ENCODE results near the gene IL4R. TPM values are rescaled to one million over a fixed set of nuclear protein-coding genes. Genes with fewer than 3 reads are reported as not detected.

The IL4R gene
- polyA plus RNA-seq, 1 donor from 2014 or later = 0.07 TPM

DNA sequence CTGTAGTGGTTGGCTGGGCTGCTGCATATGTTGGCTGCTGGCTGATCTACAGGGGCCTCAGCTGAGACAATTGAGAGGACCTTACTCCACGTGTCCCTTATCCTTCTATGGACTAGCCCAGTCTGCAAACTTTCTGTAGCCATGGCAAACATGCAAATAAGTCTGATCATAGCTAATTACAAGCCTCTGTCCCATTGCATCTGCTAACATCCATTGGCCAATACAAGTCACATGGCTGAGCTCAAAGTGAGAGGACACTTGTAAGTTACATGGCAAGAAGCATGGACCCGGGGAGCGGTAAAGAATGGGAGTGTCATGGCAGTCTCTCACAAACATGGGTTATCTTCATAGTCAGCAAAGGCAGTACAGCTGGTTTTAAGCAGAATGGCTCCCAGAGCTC lies 11.6 kb upstream of the IL4R start:
- Histone ChIP-seq H3K9ac (ENCODE audit: low read length) (no peak overlapping the region), H3K27ac (ENCODE audit: low read length) (no peak overlapping the region), H3K4me2 (ENCODE audit: low read length) (no peak overlapping the region), H4K20me1 (ENCODE audit: insufficient read depth) (no peaks in the 10 kb centered on the region), H3F3A (ENCODE audit: insufficient read depth, low read length, poor library complexity, severe bottlenecking) (no peaks in the 10 kb centered on the region), H3K27me3 (ENCODE audit: insufficient read depth, low read depth, low read length) (no peaks in the 10 kb centered on the region), H3K79me2 (replicated peaks; ENCODE audit: insufficient read depth, low read length) (no peaks in the 10 kb centered on the region), H2AFZ (ENCODE audit: low read depth, low read length) (no peak overlapping the region), H3K4me3 (ENCODE audit: low read length) (no peak overlapping the region), H3K9me2 (ENCODE audit: insufficient read depth, low read length) (no peaks in the 10 kb centered on the region), H3K9me3 (ENCODE audit: low read length) (no peaks in the 10 kb centered on the region), H3K36me3 (ENCODE audit: insufficient read depth, low read length) (no peaks in the 10 kb centered on the region)
- TF ChIP-seq, protein P1, sequence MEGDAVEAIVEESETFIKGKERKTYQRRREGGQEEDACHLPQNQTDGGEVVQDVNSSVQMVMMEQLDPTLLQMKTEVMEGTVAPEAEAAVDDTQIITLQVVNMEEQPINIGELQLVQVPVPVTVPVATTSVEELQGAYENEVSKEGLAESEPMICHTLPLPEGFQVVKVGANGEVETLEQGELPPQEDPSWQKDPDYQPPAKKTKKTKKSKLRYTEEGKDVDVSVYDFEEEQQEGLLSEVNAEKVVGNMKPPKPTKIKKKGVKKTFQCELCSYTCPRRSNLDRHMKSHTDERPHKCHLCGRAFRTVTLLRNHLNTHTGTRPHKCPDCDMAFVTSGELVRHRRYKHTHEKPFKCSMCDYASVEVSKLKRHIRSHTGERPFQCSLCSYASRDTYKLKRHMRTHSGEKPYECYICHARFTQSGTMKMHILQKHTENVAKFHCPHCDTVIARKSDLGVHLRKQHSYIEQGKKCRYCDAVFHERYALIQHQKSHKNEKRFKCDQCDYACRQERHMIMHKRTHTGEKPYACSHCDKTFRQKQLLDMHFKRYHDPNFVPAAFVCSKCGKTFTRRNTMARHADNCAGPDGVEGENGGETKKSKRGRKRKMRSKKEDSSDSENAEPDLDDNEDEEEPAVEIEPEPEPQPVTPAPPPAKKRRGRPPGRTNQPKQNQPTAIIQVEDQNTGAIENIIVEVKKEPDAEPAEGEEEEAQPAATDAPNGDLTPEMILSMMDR (IDR thresholded peaks at IDR 0.05; ENCODE audit: poor library complexity, severe bottlenecking) = no peak
- TF ChIP-seq TAF1 (IDR thresholded peaks at IDR 0.05; ENCODE audit: low read depth) (no peak), SMC3 (conservative IDR thresholded peaks at IDR 0.05; ENCODE audit: poor library complexity) (no peak), EZH2 (IDR thresholded peaks at IDR 0.05; ENCODE audit: borderline replicate concordance, insufficient read depth, low read length, poor library complexity, severe bottlenecking) (no peak), RAD21 (conservative IDR thresholded peaks at IDR 0.05) (no peak), POLR2AphosphoS5 (IDR thresholded peaks at IDR 0.05) (no peak), MXI1 (conservative IDR thresholded peaks at IDR 0.05; ENCODE audit: poor library complexity, severe bottlenecking) (no peak), EP300 (conservative IDR thresholded peaks at IDR 0.05; ENCODE audit: poor library complexity, severe bottlenecking) (no peak)
- TF ChIP-seq, protein P2, sequence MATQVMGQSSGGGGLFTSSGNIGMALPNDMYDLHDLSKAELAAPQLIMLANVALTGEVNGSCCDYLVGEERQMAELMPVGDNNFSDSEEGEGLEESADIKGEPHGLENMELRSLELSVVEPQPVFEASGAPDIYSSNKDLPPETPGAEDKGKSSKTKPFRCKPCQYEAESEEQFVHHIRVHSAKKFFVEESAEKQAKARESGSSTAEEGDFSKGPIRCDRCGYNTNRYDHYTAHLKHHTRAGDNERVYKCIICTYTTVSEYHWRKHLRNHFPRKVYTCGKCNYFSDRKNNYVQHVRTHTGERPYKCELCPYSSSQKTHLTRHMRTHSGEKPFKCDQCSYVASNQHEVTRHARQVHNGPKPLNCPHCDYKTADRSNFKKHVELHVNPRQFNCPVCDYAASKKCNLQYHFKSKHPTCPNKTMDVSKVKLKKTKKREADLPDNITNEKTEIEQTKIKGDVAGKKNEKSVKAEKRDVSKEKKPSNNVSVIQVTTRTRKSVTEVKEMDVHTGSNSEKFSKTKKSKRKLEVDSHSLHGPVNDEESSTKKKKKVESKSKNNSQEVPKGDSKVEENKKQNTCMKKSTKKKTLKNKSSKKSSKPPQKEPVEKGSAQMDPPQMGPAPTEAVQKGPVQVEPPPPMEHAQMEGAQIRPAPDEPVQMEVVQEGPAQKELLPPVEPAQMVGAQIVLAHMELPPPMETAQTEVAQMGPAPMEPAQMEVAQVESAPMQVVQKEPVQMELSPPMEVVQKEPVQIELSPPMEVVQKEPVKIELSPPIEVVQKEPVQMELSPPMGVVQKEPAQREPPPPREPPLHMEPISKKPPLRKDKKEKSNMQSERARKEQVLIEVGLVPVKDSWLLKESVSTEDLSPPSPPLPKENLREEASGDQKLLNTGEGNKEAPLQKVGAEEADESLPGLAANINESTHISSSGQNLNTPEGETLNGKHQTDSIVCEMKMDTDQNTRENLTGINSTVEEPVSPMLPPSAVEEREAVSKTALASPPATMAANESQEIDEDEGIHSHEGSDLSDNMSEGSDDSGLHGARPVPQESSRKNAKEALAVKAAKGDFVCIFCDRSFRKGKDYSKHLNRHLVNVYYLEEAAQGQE (IDR thresholded peaks at IDR 0.05; ENCODE audit: borderline replicate concordance) = no peak

DNA sequence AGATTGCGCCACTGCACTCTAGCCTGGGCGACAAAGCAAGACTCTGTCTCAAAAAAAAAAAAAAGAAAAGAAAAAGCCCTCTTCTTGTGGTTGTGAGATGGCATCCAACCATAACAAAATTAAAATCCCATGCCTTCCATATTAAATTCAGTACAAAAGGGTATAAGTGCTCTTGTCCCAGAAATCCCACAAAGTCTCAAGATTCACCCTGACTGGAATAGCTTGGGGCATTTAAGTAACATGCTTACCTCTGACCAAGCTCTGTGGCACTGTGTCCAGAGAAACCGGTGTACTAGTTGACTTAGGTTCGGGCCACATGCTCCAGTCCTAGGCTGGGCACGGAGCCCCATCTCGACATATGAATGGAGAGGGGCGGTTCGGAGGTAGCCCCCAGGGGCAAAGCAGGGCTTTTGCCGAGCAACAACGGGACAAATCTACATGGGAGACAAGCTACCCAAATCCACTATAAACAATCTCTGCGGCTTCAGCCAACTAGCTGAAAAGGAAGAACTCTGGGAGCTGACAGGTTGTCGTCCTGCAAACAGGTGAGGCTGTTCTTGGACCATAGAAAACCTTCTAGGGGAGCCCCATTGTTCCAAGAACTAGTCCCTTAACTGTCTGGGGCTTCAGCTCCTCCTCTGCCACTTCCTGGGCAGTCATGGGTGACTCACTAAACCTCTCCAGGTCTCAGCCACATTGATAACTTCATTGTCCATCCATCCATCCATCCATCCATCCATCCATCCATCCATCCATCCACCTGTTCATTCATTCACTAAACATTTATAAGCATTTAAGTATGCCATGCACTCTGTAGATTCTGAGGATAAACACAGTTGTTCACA lies 10.3 kb upstream of the IL4R start:
- TF ChIP-seq, protein P2 (IDR thresholded peaks at IDR 0.05; ENCODE audit: borderline replicate concordance) = no peak
- TF ChIP-seq RAD21 (conservative IDR thresholded peaks at IDR 0.05) (no peak), TAF1 (IDR thresholded peaks at IDR 0.05; ENCODE audit: low read depth) (no peak), MXI1 (conservative IDR thresholded peaks at IDR 0.05; ENCODE audit: poor library complexity, severe bottlenecking) (no peak)
- no peak overlapping the region for H3K9ac ChIP-seq (ENCODE audit: low read length)

More for the DNA sequence above, 10.3 kb upstream of the IL4R start:
- H3K36me3 ChIP-seq (ENCODE audit: insufficient read depth, low read length) = no peaks in the 10 kb centered on the region
- H3K4me2 ChIP-seq (ENCODE audit: low read length) = no peak overlapping the region
- H2AFZ ChIP-seq (ENCODE audit: low read depth, low read length) = no peak overlapping the region
- no peaks in the 10 kb centered on the region for H3K27me3 ChIP-seq (ENCODE audit: insufficient read depth, low read depth, low read length)
- no peaks in the 10 kb centered on the region for H4K20me1 ChIP-seq (ENCODE audit: insufficient read depth)
- H3K27ac ChIP-seq (ENCODE audit: low read length) = no peak overlapping the region
- H3F3A ChIP-seq (ENCODE audit: insufficient read depth, low read length, poor library complexity, severe bottlenecking) = no peaks in the 10 kb centered on the region
- H3K4me3 ChIP-seq (ENCODE audit: low read length) = no peak overlapping the region
- H3K9me2 ChIP-seq (ENCODE audit: insufficient read depth, low read length) = no peaks in the 10 kb centered on the region
- H3K79me2 ChIP-seq (replicated peaks; ENCODE audit: insufficient read depth, low read length) = no peaks in the 10 kb centered on the region
- no peaks in the 10 kb centered on the region for H3K9me3 ChIP-seq (ENCODE audit: low read length)
